CD4-positive, alpha-beta T cell (primary cell): Measurements from ENCODE around the gene ODC1. TPM values are rescaled to one million over a fixed set of nuclear protein-coding genes. Genes with fewer than 3 reads are reported as not detected.

Experiments
- ATAC-seq: fragments of 200-7000 bp; cut with Tn5 transposase; one replicate; pipeline ENCODE4 v1.10.0; 2022; ENCODE audit warnings: mild to moderate bottlenecking; ENCODE audit not compliant: poor library complexity
- CTCF ChIA-PET: fragments of 350-600 bp; sonication (Branson Sonifier 250); formaldehyde crosslinking; loops from one replicate; lab custom pipeline; 2021; ENCODE audit warnings: antibody characterized with exemption, inconsistent platforms; lab: Charles Lee
- POLR2A ChIA-PET: fragments of 350-600 bp; sonication (Branson Sonifier 250); formaldehyde crosslinking; loops from one replicate; lab custom pipeline; 2021; ENCODE audit warnings: antibody characterized with exemption, inconsistent platforms; lab: Charles Lee
- DNase-seq, 14 experiments: peaks; one replicate each; pipeline ENCODE4 v3.0.0-alpha.2; 2013 to 2020; ENCODE audit warnings: mixed read lengths in 2 of 14
- H3K27ac ChIP-seq, 2 donors: one replicate each; pipeline versions ENCODE4 v1.5.1 to v1.7.0; 2013; ENCODE audit warnings: low read length in 2 of 2, low read depth in 1 of 2, mild to moderate bottlenecking in 1 of 2
- H3K27me3 ChIP-seq, 2 experiments: 1 replicate in 1 of 2; 2 replicates in 1 of 2; pipeline versions ENCODE4 v1.6.1 to v1.7.0; 2013; ENCODE audit warnings: low read length in 2 of 2, control low read depth in 1 of 2, mild to moderate bottlenecking in 1 of 2, moderate library complexity in 1 of 2; ENCODE audit not compliant: insufficient read depth in 2 of 2, control insufficient read depth in 1 of 2
- H3K36me3 ChIP-seq: one replicate; pipeline ENCODE4 v1.6.1; 2013; ENCODE audit warnings: low read length, control low read depth; ENCODE audit not compliant: insufficient read depth
- H3K4me1 ChIP-seq: one replicate; pipeline ENCODE4 v1.6.1; 2013; ENCODE audit warnings: low read length, control low read depth; ENCODE audit not compliant: insufficient read depth
- H3K4me3 ChIP-seq: one replicate; pipeline ENCODE4 v1.5.1; 2013; ENCODE audit warnings: mild to moderate bottlenecking, low read length, moderate library complexity
- H3K9me3 ChIP-seq, 2 experiments: 1 replicate in 1 of 2; 2 replicates in 1 of 2; pipeline versions ENCODE4 v1.6.1 to v1.7.0; 2013; ENCODE audit warnings: low read length in 2 of 2, mild to moderate bottlenecking in 2 of 2, control low read depth in 1 of 2, moderate library complexity in 1 of 2; ENCODE audit not compliant: control insufficient read depth in 1 of 2, insufficient read depth in 1 of 2
- H3K27ac Mint-ChIP-seq: one replicate; pipeline ENCODE4 v1.8.0; 2020; ENCODE audit warnings: mixed read lengths
- H3K27me3 Mint-ChIP-seq: one replicate; pipeline ENCODE4 v1.8.0; 2021; ENCODE audit warnings: mixed read lengths
- H3K36me3 Mint-ChIP-seq: one replicate; pipeline ENCODE4 v1.8.0; 2021; ENCODE audit warnings: low read depth, mixed read lengths
- H3K4me1 Mint-ChIP-seq: one replicate; pipeline ENCODE4 v1.8.0; 2021; ENCODE audit warnings: low read depth, mixed read lengths
- H3K4me3 Mint-ChIP-seq: one replicate; pipeline ENCODE4 v1.8.0; 2020; ENCODE audit warnings: mild to moderate bottlenecking, mixed read lengths
- H3K9me3 Mint-ChIP-seq: one replicate; pipeline ENCODE4 v1.8.0; 2020; ENCODE audit warnings: mixed read lengths
- intact Hi-C, 2 experiments: fragments of 100-400 bp; cut with DNase I in 1 of 2; cut with micrococcal nuclease in 1 of 2; formaldehyde crosslinking; loops; one replicate each; pipeline versions ENCODE4 v1.15.1 to v1.9.0; 2023 to 2025; cut with DNase I, micrococcal nuclease
- total RNA-seq, 174 experiments: library from RNA in 2 of 174; stranded (reverse) in 2 of 174; gene quantifications; one replicate each; pipeline ENCODE4 v1.2.3 and lab custom pipeline; 2021 to 2026
- TF ChIP-seq, protein P1 (sequence below): fragments of 200-600 bp; IDR thresholded peaks from one replicate; pipeline ENCODE4 v1.8.0; 2022; ENCODE audit warnings: antibody characterized with exemption, mild to moderate bottlenecking

Gene ODC1
- total RNA-seq, 2 experiments from 2014 or later: 162 to 164 TPM

- ChIA-PET CTCF (interaction anchor here (2.1 kb wide), 1 partner anchor 9 kb away, joined by 5 read pairs; no protein-coding TSS in a partner anchor), POLR2A (interaction anchor here (0.6 kb wide), 1 partner anchor 230 kb away, joined by 3 read pairs; no protein-coding TSS in a partner anchor)
- ATAC-seq (no peak), DNase-seq (no peak)
- intact Hi-C loops: no loop called here
- H3K27ac Mint-ChIP-seq: no peak overlapping the region
- TF ChIP-seq, protein P1, sequence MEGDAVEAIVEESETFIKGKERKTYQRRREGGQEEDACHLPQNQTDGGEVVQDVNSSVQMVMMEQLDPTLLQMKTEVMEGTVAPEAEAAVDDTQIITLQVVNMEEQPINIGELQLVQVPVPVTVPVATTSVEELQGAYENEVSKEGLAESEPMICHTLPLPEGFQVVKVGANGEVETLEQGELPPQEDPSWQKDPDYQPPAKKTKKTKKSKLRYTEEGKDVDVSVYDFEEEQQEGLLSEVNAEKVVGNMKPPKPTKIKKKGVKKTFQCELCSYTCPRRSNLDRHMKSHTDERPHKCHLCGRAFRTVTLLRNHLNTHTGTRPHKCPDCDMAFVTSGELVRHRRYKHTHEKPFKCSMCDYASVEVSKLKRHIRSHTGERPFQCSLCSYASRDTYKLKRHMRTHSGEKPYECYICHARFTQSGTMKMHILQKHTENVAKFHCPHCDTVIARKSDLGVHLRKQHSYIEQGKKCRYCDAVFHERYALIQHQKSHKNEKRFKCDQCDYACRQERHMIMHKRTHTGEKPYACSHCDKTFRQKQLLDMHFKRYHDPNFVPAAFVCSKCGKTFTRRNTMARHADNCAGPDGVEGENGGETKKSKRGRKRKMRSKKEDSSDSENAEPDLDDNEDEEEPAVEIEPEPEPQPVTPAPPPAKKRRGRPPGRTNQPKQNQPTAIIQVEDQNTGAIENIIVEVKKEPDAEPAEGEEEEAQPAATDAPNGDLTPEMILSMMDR: no peak
- Histone ChIP-seq H3K4me3 (no peak overlapping the region), H3K27ac (no peak overlapping the region), H3K4me1 (peaks cover 7% of the 10 kb centered on the region), H3K9me3 (no peaks in the 10 kb centered on the region), H3K27me3 (no peaks in the 10 kb centered on the region), H3K36me3 (peaks cover 49% of the 10 kb centered on the region)
- no peaks in the 10 kb centered on the region for H3K9me3 Mint-ChIP-seq
- no peaks in the 10 kb centered on the region for H3K4me1 Mint-ChIP-seq
- no peak overlapping the region for H3K4me3 Mint-ChIP-seq
- H3K36me3 Mint-ChIP-seq: peaks cover 46% of the 10 kb centered on the region
- H3K27me3 Mint-ChIP-seq: no peaks in the 10 kb centered on the region
Observed at GRCh38 chr2:10417551-10418335, 30.4 kb downstream of the ODC1 start.

- no peak overlapping the region for H3K27ac ChIP-seq
- ChIA-PET POLR2A (no interaction called here), CTCF (no interaction called here)
- H3K4me1 ChIP-seq: peaks cover 7% of the 10 kb centered on the region
- H3K27ac Mint-ChIP-seq: no peak overlapping the region
- no peak for DNase-seq
- no peaks in the 10 kb centered on the region for H3K27me3 Mint-ChIP-seq
- no peaks in the 10 kb centered on the region for H3K9me3 Mint-ChIP-seq
- TF ChIP-seq, protein P1: no peak
- H3K36me3 ChIP-seq: peaks cover 46% of the 10 kb centered on the region
- no peak overlapping the region for H3K4me3 Mint-ChIP-seq
- H3K4me1 Mint-ChIP-seq: no peaks in the 10 kb centered on the region
- peaks cover 33% of the 10 kb centered on the region for H3K36me3 Mint-ChIP-seq
- H3K4me3 ChIP-seq: no peak overlapping the region
- no peaks in the 10 kb centered on the region for H3K27me3 ChIP-seq
- ATAC-seq: no peak
- intact Hi-C loops: no loop called here
- H3K9me3 ChIP-seq: no peaks in the 10 kb centered on the region
Observed at GRCh38 chr2:10415640-10416039, 32.5 kb downstream of the ODC1 start.

GRCh38 chr2:10415048-10415447, 33.1 kb downstream of the ODC1 start:
- H3K36me3 ChIP-seq: peaks cover 43% of the 10 kb centered on the region
- no peak for DNase-seq
- CTCF ChIA-PET: no interaction called here
- H3K9me3 ChIP-seq: no peaks in the 10 kb centered on the region
- H3K27me3 ChIP-seq: no peaks in the 10 kb centered on the region
- H3K9me3 Mint-ChIP-seq: no peaks in the 10 kb centered on the region
- H3K36me3 Mint-ChIP-seq: peaks cover 28% of the 10 kb centered on the region
- no peaks in the 10 kb centered on the region for H3K4me1 Mint-ChIP-seq
- intact Hi-C loops: no loop called here
- no peak for ATAC-seq
- H3K27me3 Mint-ChIP-seq: no peaks in the 10 kb centered on the region
- POLR2A ChIA-PET: no interaction called here
- peaks cover 8% of the 10 kb centered on the region for H3K4me1 ChIP-seq
- TF ChIP-seq, protein P1: no peak
- H3K4me3 Mint-ChIP-seq: no peak overlapping the region
- H3K27ac ChIP-seq: no peak overlapping the region
- no peak overlapping the region for H3K27ac Mint-ChIP-seq
- no peak overlapping the region for H3K4me3 ChIP-seq
